Forelimb muscle (tissue), 1 donor: Measurements from ENCODE around the gene C17orf113. TPM values are rescaled to one million over a fixed set of nuclear protein-coding genes. Genes with fewer than 3 reads are reported as not detected.

Source experiments
- DNase-seq: peaks from one replicate; pipeline ENCODE4 v3.0.0-alpha.2; 2013; ENCODE audit warnings: low read depth
- polyA plus RNA-seq: library from polyadenylated mRNA; unstranded; fragments of 120-200 nt; gene quantifications from one replicate; pipeline ENCODE4 v1.2.1, GENCODE V29; 2013; ENCODE audit not compliant: insufficient read length

C17orf113 gene
- 1.2 TPM for polyA plus RNA-seq

- DNase-seq = no peak
Observed at GRCh38 chr17:42050393-42051012, at the start of gene C17orf113. Gene C17orf113 (minus strand): TSS chr17:42050601. CDS start chr17:42043376, 7,225 bp downstream.

DNA sequence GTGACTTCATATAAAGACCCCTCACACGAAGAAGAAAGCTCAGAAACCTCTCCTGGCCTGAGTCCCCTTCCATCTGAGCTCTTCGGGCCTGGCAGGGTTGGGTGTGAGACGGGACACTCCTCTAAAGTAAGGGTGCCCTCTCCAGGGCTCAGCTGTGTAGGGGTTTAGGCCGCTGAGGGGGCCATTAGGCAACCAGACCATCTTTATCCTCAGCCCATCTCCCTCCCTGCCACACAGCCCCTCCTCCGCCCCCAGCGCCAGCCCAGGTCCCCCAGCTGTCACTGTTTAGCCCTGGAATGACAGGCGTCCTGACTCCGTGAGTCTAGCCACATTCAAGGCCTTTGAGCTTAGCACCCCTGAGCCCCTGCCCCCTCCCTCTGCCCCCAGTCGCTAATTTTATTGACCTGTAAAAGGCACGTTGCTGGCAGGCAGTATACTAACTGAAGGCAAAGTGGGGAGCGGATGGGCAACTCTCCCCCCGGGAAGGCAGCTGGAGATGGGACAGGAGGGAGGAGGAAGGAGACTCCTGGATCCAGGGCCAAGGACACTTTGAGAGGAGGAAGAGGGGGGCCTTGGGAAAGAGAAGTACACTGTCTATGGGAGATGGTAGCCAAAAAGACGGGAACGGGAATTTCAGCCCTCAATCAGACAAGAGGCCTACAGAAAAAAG is 48.5 kb upstream of the C17orf113 start:
- DNase-seq = no peak

GRCh38 chr17:42097691-42098631 is 47.6 kb upstream of the C17orf113 start, which contains the start of gene ZNF385C:
Gene ZNF385C (minus strand): TSS chr17:42098473. CDS start chr17:42063056, 35,417 bp downstream.
- no peak for DNase-seq

DNA sequence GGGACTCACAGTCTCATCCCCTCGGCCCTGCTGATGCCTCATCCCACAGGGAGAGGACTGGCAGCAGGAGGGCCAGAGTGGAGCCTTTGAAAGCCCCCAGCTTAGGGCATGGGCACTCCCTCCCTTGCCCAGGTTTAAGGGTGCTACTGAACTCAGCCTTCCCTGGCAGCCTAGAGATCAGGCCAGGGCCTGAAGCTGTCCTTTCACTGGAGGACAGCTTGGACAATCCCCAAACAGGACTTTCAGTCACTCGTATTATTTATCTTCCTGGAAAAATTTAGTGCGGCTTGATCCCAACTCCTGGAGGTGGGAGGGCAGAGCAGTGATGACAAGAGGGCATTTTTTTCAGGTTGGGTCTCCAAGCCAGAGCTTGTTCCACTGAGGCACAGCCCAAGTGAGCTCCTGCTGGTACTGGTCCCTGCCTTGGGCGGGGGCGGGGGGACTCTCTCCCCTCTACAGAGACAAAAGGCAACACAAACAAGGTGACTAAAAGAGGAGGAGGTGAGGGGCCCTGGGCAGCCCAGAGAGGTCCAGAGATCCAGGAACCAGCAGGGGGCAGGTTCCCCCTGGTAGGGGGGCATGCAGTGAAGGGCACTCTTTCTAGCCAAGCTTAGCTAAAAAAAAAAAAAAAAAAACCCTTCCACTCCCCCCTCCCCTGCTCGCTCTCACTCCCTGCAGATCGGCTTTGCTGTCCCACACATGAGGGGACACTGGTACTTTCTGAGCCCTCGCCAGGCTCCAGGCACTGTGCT is 46.1 kb upstream of the C17orf113 start:
- DNase-seq = no peak

GRCh38 chr17:42094375-42095069 is 44.1 kb upstream of the C17orf113 start:
- DNase-seq = no peak

- DNase-seq = no peak
Observed at GRCh38 chr17:42092939-42093338, 42.5 kb upstream of the C17orf113 start.

DNA sequence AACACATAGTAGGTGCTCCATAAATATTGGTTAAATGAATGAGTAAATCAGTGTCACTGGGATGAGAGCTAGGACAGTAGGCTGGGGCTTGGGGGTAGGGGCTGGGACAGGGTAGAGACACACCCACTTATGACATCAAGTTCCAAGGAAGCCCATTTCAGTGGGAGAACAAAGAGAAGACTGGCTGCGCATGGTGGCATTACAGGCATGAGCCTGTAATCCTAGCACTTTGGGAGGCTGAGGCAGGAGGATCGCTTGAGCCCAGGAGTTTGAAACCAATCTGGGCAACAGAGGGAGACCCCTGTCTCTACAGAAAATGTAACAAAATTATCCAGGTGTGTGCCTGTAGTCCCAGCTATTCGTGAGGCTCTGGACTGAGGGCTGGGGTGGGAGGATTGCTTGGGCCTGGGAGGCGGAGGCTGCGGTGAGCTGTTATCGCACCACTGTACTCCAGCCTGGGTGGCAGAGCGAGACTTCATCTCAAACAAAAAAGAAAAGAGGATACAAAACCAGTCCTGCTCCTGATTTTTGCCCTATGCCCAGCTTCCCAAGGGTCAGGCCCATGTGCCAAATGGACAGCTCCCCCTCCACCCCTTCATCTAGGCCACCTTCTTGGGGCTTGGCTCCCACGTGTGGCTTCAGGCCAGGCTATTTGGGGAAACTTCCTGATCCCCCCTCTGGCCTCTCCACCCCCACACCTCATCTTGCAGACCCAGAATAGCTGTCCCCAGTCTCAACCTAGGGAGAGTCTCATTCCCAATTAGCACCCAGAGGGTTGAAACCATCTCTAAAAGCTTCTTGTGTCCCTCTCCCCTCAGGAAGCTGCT is 40.8 kb upstream of the C17orf113 start:
- DNase-seq = no peak

DNA sequence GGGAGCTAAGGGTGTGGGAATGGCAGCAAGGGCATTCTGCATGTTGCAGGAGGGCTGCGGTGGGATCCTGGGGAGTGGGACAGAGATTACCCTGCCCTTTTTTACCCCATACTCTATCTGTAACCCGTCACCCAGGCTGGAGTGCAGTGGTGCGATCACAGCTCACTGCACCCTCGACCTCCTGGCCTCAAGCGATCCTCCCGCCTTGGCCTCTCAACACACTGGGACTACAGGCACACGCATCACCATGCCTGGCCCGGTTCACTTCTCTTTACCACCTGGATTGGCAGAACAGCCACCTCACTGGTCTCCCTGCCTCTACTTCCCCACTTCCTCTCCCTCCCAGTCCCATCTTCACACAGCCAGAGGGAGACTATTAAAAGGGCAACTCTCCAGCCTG is 38.3 kb upstream of the C17orf113 start:
- DNase-seq = no peak

DNA sequence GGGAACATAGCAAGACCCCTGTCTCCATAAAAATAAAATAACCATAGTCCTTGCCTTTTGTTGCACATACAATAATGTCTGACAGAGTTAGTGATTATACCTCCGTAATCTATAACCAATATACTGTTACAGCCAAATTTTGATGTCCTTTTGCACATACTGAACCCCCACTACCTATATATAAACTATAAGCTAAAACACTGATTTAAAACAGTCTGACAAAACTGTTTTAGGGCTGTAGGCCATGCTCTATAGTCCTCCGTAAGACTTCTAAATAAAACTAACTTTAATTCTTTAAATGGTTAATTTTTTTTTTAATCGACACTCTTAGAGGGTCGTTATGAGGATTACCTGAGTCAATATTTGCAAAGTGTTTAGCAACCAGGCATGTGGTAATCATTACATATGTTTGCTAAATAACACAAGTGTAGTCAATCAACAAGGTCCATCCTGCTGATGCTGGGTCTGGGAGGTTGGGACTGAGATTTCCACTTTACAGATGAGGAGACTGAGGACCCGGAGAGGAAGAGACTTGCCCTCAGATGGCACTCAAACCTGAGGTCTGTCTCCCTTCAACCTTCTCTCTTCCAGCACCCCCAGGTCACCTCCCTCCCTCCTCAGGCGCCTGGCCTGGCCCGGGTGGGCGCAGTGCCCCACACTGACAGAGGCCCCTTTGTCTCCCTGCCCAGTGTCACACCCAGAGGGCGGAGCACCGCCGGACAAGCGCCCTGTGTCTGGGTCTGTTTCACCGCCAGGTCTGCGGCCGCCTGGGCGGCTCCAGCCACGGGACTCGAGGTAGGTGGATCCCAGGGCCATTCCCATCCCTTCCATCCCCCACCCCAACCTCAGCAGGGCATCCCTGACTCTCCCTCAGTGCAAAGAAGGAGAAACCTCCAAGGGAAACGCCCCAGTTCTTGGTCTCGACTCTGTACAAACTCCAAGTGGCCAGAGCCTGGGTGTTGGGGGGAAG is 37.6 kb upstream of the C17orf113 start:
- DNase-seq = no peak

DNA sequence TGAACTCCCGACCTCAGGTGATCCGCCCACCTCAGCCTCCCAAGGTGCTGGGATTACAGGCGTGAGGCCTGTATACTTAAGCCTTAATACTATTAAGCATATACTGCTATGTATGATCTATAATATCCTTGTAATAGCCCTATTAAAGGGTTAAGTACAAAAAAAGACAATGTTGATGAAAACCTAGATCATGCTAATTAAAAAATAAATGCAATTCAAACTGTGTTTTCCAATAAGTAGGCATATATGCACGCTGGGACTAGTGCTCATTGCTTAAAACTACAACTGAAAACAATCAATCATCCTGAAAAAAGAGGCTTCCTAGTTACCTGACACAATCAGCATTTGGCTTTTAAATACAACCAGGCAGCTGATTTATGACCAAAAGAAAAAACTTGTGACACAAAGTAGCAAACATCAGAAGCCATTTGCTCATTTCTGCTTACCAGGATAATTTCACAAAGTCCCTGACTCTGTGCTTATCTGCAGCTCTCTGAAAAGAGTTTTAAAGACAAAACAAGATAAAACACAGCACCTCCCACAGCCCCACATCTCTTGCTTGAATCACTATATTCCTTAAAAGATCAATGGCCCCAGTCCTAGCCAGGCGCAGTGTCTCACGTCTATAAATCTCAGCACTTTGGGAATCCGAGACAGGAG is 36.8 kb upstream of the C17orf113 start:
- no peak for DNase-seq

GRCh38 chr17:42081516-42082129 is 31.2 kb upstream of the C17orf113 start:
- no peak for DNase-seq

- DNase-seq = no peak
Observed at GRCh38 chr17:42079541-42079940, 29.1 kb upstream of the C17orf113 start.

GRCh38 chr17:42078396-42079043 is 28.1 kb upstream of the C17orf113 start:
- no peak for DNase-seq

GRCh38 chr17:42077755-42078154 is 27.4 kb upstream of the C17orf113 start:
- no peak for DNase-seq

- DNase-seq = no peak
Observed at GRCh38 chr17:42076797-42077559, 26.6 kb upstream of the C17orf113 start.

DNA sequence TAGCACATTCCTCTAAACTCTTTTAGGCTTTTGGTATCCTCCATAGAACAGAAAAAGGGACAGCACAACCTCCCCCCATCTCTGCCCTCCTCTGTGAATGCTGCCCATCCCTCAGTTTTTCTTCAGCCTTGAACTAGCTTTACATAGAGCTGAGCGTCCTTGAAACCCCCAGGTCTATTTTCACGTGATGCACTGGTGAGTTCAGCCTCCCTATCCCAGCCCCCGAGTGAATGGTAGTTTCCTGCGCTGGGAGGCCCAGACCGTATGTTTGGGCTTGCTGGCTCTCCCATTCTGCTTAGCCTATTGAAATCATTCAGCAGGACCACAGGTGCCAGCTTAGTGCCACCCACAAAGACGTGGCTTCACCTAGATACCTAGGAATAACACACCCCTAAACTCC is 25.4 kb upstream of the C17orf113 start:
- DNase-seq = no peak
